ENCODE measurements around the gene CPSF7. TPM values are rescaled to one million over a fixed set of nuclear protein-coding genes. Genes with fewer than 3 reads are reported as not detected.

The CPSF7 gene
- total and polyA plus RNA-seq, 4 donors, result 12.5 to 23.7 (median 22.2) TPM

DNA sequence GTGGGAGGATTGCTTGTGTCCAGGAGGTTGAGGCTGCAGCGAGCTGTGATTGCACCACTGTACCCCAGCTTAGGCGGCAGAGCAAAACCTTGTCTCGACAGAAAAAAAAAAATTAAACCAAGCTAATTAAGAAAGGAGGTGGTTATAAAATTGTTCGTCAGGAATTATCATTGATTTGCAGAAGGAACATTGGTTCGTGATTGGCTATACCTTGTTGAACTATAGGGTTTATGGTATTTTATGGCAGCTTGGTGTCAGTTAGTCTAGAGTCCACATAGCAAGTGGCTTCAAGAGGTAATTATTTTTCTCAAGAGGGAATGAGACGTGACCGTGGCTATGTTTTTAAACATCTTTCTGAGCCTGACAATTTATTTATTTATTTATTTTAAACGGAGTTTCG lies 48.9 kb downstream of the CPSF7 start:
- no peaks in the 10 kb centered on the region for H3K9me3 ChIP-seq (ENCODE audit: control insufficient read depth in 4 of 4, low read length in 3 of 4)
- H3K36me3 ChIP-seq (ENCODE audit: control insufficient read depth in 4 of 4, insufficient read depth in 3 of 4, low read depth in 1 of 4, low read length in 3 of 4), result no peaks in the 10 kb centered on the region
- TF ChIP-seq NR2F2 (IDR thresholded peaks at IDR 0.05) (no peak), SP1 (IDR thresholded peaks at IDR 0.05) (no peak), EGR1 (IDR thresholded peaks at IDR 0.05; ENCODE audit: low read depth in 2 of 2) (no peak), TAF1 (conservative IDR thresholded peaks at IDR 0.05) (no peak), FOXA2 (IDR thresholded peaks at IDR 0.05) (no peak), JUND (IDR thresholded peaks at IDR 0.05) (no peak), YY1 (IDR thresholded peaks at IDR 0.05) (no peak), HNF4A (conservative IDR thresholded peaks at IDR 0.05) (no peak), HNF4G (IDR thresholded peaks at IDR 0.05) (no peak), RAD21 (IDR thresholded peaks at IDR 0.05) (no peak), RXRA (IDR thresholded peaks at IDR 0.05) (no peak)
- TF ChIP-seq, protein P1, sequence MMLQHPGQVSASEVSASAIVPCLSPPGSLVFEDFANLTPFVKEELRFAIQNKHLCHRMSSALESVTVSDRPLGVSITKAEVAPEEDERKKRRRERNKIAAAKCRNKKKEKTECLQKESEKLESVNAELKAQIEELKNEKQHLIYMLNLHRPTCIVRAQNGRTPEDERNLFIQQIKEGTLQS (IDR thresholded peaks at IDR 0.05), result no peak
- TF ChIP-seq, protein P2, sequence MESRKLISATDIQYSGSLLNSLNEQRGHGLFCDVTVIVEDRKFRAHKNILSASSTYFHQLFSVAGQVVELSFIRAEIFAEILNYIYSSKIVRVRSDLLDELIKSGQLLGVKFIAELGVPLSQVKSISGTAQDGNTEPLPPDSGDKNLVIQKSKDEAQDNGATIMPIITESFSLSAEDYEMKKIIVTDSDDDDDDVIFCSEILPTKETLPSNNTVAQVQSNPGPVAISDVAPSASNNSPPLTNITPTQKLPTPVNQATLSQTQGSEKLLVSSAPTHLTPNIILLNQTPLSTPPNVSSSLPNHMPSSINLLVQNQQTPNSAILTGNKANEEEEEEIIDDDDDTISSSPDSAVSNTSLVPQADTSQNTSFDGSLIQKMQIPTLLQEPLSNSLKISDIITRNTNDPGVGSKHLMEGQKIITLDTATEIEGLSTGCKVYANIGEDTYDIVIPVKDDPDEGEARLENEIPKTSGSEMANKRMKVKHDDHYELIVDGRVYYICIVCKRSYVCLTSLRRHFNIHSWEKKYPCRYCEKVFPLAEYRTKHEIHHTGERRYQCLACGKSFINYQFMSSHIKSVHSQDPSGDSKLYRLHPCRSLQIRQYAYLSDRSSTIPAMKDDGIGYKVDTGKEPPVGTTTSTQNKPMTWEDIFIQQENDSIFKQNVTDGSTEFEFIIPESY (IDR thresholded peaks at IDR 0.05), result no peak
- TF ChIP-seq, protein P3, sequence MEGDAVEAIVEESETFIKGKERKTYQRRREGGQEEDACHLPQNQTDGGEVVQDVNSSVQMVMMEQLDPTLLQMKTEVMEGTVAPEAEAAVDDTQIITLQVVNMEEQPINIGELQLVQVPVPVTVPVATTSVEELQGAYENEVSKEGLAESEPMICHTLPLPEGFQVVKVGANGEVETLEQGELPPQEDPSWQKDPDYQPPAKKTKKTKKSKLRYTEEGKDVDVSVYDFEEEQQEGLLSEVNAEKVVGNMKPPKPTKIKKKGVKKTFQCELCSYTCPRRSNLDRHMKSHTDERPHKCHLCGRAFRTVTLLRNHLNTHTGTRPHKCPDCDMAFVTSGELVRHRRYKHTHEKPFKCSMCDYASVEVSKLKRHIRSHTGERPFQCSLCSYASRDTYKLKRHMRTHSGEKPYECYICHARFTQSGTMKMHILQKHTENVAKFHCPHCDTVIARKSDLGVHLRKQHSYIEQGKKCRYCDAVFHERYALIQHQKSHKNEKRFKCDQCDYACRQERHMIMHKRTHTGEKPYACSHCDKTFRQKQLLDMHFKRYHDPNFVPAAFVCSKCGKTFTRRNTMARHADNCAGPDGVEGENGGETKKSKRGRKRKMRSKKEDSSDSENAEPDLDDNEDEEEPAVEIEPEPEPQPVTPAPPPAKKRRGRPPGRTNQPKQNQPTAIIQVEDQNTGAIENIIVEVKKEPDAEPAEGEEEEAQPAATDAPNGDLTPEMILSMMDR (IDR thresholded peaks at IDR 0.05; ENCODE audit: low read depth, low read length, missing input control), result no peak
- TF ChIP-seq, protein P4, sequence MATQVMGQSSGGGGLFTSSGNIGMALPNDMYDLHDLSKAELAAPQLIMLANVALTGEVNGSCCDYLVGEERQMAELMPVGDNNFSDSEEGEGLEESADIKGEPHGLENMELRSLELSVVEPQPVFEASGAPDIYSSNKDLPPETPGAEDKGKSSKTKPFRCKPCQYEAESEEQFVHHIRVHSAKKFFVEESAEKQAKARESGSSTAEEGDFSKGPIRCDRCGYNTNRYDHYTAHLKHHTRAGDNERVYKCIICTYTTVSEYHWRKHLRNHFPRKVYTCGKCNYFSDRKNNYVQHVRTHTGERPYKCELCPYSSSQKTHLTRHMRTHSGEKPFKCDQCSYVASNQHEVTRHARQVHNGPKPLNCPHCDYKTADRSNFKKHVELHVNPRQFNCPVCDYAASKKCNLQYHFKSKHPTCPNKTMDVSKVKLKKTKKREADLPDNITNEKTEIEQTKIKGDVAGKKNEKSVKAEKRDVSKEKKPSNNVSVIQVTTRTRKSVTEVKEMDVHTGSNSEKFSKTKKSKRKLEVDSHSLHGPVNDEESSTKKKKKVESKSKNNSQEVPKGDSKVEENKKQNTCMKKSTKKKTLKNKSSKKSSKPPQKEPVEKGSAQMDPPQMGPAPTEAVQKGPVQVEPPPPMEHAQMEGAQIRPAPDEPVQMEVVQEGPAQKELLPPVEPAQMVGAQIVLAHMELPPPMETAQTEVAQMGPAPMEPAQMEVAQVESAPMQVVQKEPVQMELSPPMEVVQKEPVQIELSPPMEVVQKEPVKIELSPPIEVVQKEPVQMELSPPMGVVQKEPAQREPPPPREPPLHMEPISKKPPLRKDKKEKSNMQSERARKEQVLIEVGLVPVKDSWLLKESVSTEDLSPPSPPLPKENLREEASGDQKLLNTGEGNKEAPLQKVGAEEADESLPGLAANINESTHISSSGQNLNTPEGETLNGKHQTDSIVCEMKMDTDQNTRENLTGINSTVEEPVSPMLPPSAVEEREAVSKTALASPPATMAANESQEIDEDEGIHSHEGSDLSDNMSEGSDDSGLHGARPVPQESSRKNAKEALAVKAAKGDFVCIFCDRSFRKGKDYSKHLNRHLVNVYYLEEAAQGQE (IDR thresholded peaks at IDR 0.05), result no peak
- peaks cover 4 to 20% (median 13%) of the 10 kb centered on the region in 4 donors for H3K4me1 ChIP-seq (ENCODE audit: control insufficient read depth in 4 of 4, insufficient read depth in 4 of 4, low read length in 3 of 4)
- no peak overlapping the region for H3K9ac ChIP-seq (ENCODE audit: low read depth in 1 of 2, low read length in 2 of 2)
- no peak for DNase-seq (ENCODE audit: low spot score)
- H3K27ac ChIP-seq (ENCODE audit: low read depth in 1 of 2, low read length in 2 of 2), result no peak overlapping the region
- H3K27me3 ChIP-seq (ENCODE audit: control insufficient read depth in 4 of 4, insufficient read depth in 4 of 4, low read length in 3 of 4), result no peaks in the 10 kb centered on the region
- WGBS, result 92% methylated on average over 9 of the region's 9 CpGs
- no peak overlapping the region for H3K4me3 ChIP-seq (ENCODE audit: low read depth in 1 of 3, low read length in 3 of 3)

DNA sequence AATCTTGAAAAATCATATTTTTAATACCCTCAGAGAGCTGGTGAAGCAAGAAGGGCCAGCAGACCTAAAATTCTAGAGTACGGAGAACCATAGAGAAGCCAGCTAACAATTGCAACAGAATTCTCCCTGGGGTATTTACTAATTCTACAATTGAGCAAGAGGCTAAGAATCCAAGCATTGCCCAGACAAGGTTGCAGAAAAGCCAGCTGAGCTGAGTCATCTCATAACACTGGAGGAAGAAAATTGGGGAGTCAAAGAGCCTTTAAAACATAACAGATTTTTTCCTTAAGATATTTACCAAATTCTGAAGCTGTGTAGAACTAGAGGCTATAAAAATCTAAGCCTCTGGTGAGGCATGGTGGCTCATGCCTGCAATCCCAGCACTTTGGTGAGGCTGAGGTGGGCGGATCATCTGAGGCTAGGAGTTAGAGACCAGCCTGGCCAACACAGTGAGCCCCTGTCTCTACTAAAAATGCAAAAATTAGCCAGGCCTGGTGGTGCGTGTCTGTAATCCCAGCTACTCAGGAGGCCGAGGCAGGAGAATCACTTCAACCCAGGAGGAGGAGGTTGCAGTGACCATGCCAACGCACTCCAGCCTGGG lies 51.0 kb downstream of the CPSF7 start:
- 84% methylated on average over 5 of the region's 5 CpGs for WGBS
- peak overlapping the region; percentile 56 to 60 for H3K27ac ChIP-seq (ENCODE audit: low read depth in 1 of 2, low read length in 2 of 2)
- H3K4me1 ChIP-seq (ENCODE audit: control insufficient read depth in 4 of 4, insufficient read depth in 4 of 4, low read length in 3 of 4), result peaks cover 5 to 15% (median 7%) of the 10 kb centered on the region in 4 donors
- no peak for DNase-seq (ENCODE audit: low spot score)
- no peak overlapping the region for H3K9ac ChIP-seq (ENCODE audit: low read depth in 1 of 2, low read length in 2 of 2)
- H3K27me3 ChIP-seq (ENCODE audit: control insufficient read depth in 4 of 4, insufficient read depth in 4 of 4, low read length in 3 of 4), result no peaks in the 10 kb centered on the region
- H3K4me3 ChIP-seq (ENCODE audit: low read depth in 1 of 3, low read length in 3 of 3), result no peak overlapping the region
- H3K36me3 ChIP-seq (ENCODE audit: control insufficient read depth in 4 of 4, insufficient read depth in 3 of 4, low read depth in 1 of 4, low read length in 3 of 4), result no peaks in the 10 kb centered on the region
- no peaks in the 10 kb centered on the region for H3K9me3 ChIP-seq (ENCODE audit: control insufficient read depth in 4 of 4, low read length in 3 of 4)
- TF ChIP-seq RXRA (IDR thresholded peaks at IDR 0.05), result peak; percentile 49 to 82
- TF ChIP-seq, protein P5, sequence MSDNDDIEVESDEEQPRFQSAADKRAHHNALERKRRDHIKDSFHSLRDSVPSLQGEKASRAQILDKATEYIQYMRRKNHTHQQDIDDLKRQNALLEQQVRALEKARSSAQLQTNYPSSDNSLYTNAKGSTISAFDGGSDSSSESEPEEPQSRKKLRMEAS (IDR thresholded peaks at IDR 0.05), result peak; percentile 12
- no peak for TF ChIP-seq EGR1 (IDR thresholded peaks at IDR 0.05; ENCODE audit: low read depth in 2 of 2)
- TF ChIP-seq, protein P2 (IDR thresholded peaks at IDR 0.05), result peak; percentile 47
- peak; percentile 45 for TF ChIP-seq YY1 (IDR thresholded peaks at IDR 0.05)
- TF ChIP-seq, protein P3 (IDR thresholded peaks at IDR 0.05; ENCODE audit: low read depth, low read length, missing input control), result no peak
- TF ChIP-seq RAD21 (IDR thresholded peaks at IDR 0.05), result peak in 1 of 2 donors; percentile 17
- TF ChIP-seq FOXA2 (IDR thresholded peaks at IDR 0.05), result peak; percentile 67
- peak; percentile 84 to 85 for TF ChIP-seq HNF4A (conservative IDR thresholded peaks at IDR 0.05)
- peak; percentile 91 to 94 for TF ChIP-seq JUND (IDR thresholded peaks at IDR 0.05)
- peak; percentile 38 for TF ChIP-seq FOXA1 (IDR thresholded peaks at IDR 0.05)
- TF ChIP-seq, protein P1 (IDR thresholded peaks at IDR 0.05), result peak; percentile 81
- no peak for TF ChIP-seq NR2F2 (IDR thresholded peaks at IDR 0.05)
- TF ChIP-seq HNF4G (IDR thresholded peaks at IDR 0.05), result peak; percentile 41
- TF ChIP-seq TAF1 (conservative IDR thresholded peaks at IDR 0.05), result no peak

Data from liver (tissue), 9 donors.